Right kidney (tissue), 1 donor: Measurements from ENCODE around the gene APRT.

Experiments
- DNase-seq: peaks from one replicate; pipeline ENCODE4 v3.0.0-alpha.2; 2016

The APRT gene

GRCh38 chr16:88843256-88843655 is 31.5 kb upstream of the APRT start:
- no peak for DNase-seq

GRCh38 chr16:88842806-88843205 is 31.1 kb upstream of the APRT start:
- DNase-seq, result no peak

GRCh38 chr16:88842308-88842756 is 30.6 kb upstream of the APRT start:
- DNase-seq, result no peak

GRCh38 chr16:88841521-88842307 is 30.0 kb upstream of the APRT start:
- DNase-seq, result no peak

GRCh38 chr16:88840600-88841215 is 29.0 kb upstream of the APRT start:
- no peak for DNase-seq

GRCh38 chr16:88839745-88840599 is 28.2 kb upstream of the APRT start:
- DNase-seq, result no peak

- no peak for DNase-seq
Measured at GRCh38 chr16:88839026-88839529, 27.4 kb upstream of the APRT start.

GRCh38 chr16:88838566-88838965 is 26.8 kb upstream of the APRT start:
- DNase-seq, result no peak

GRCh38 chr16:88837806-88838205 is 26.1 kb upstream of the APRT start:
- DNase-seq, result no peak

- DNase-seq, result no peak
Measured at GRCh38 chr16:88836791-88837190, 25.1 kb upstream of the APRT start.

- no peak for DNase-seq
Measured at GRCh38 chr16:88835818-88836217, 24.1 kb upstream of the APRT start.

GRCh38 chr16:88835383-88835782 is 23.7 kb upstream of the APRT start:
- no peak for DNase-seq

- DNase-seq, result no peak
Measured at GRCh38 chr16:88834670-88835069, 22.9 kb upstream of the APRT start.

- DNase-seq, result no peak
Measured at GRCh38 chr16:88833086-88833485, 21.4 kb upstream of the APRT start.

- DNase-seq, result no peak
Measured at GRCh38 chr16:88831838-88832237, 20.1 kb upstream of the APRT start.

GRCh38 chr16:88830783-88831182 is 19.1 kb upstream of the APRT start:
- no peak for DNase-seq

- peak; percentile 42 for DNase-seq
Measured at GRCh38 chr16:88830258-88830657, 18.5 kb upstream of the APRT start.

GRCh38 chr16:88828711-88829110 is 17.0 kb upstream of the APRT start:
- DNase-seq, result no peak

GRCh38 chr16:88827727-88828126 is 16.0 kb upstream of the APRT start:
- DNase-seq, result no peak

GRCh38 chr16:88826070-88826840 is 14.5 kb upstream of the APRT start:
- DNase-seq, result no peak

- no peak for DNase-seq
Measured at GRCh38 chr16:88825146-88825545, 13.4 kb upstream of the APRT start.
